ENCODE measurements around the gene MATN3.

DNA sequence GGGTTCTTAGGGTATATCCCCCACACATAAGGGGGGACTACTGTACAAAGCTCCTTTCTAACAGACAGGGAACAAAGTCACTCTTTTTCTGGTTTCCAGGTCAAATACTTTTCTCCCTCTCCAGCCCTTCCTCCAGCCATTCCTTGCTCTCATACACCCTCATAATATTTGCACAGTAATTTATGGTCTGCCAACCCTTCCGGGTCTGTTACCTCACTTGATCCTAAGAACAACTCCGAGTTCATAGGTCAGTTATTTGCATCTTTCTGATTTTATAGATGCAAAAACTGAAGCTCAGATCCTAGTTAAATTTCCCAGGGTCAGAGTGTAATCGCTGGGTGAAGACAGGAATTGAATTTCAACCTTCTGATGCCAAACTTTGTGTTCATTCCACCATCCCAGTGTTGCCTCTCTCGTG is 14.8 kb upstream of the MATN3 start:
- TF ChIP-seq, protein P1, sequence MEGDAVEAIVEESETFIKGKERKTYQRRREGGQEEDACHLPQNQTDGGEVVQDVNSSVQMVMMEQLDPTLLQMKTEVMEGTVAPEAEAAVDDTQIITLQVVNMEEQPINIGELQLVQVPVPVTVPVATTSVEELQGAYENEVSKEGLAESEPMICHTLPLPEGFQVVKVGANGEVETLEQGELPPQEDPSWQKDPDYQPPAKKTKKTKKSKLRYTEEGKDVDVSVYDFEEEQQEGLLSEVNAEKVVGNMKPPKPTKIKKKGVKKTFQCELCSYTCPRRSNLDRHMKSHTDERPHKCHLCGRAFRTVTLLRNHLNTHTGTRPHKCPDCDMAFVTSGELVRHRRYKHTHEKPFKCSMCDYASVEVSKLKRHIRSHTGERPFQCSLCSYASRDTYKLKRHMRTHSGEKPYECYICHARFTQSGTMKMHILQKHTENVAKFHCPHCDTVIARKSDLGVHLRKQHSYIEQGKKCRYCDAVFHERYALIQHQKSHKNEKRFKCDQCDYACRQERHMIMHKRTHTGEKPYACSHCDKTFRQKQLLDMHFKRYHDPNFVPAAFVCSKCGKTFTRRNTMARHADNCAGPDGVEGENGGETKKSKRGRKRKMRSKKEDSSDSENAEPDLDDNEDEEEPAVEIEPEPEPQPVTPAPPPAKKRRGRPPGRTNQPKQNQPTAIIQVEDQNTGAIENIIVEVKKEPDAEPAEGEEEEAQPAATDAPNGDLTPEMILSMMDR (conservative IDR thresholded peaks at IDR 0.05) = no peak
- TF ChIP-seq ZFX (IDR thresholded peaks at IDR 0.05) = no peak
